ENCODE results near the gene NSRP1. TPM values are rescaled to one million over a fixed set of nuclear protein-coding genes. Genes with fewer than 3 reads are reported as not detected.

The NSRP1 gene
- total and polyA plus RNA-seq, 2 of the 4 experiments (the other 2 are of a cell fraction), result 3.4 to 14.2 TPM

DNA sequence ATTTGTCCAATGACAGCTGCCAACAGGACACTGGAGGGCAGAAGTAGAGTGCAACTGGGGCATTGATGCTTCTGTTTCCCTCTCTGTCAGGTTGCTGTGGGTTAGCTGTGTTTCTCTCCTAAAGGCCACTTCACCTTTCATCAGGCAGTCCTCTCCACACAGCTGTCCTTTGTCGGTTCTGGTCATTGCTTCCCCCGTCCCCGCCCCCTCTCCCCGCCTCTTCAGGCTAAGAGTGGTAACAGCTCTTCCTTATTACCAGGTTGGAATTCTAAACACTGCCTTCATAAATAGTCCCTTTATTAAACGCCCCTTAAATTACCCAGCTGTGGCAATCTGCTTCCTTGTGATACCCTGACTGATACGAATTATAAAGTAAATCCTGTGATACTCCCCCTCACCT is 31.8 kb upstream of the NSRP1 start:
- Histone ChIP-seq H3K23ac (ENCODE audit: low read depth, low read length) (no peak overlapping the region), H3K4me3 (ENCODE audit: insufficient read depth, low read depth, low read length) (no peak overlapping the region), H3K36me3 (ENCODE audit: control insufficient read depth, insufficient read depth, low read length) (no peaks in the 10 kb centered on the region), H3K4ac (ENCODE audit: low read depth, low read length) (no peak overlapping the region), H3K27ac (ENCODE audit: insufficient read depth, low read length) (no peak overlapping the region), H4K5ac (ENCODE audit: low read depth, low read length) (no peak overlapping the region), H3K9me1 (ENCODE audit: insufficient read depth, low read length) (0 out of 2 replicates have a peak, but pooled peaks cover 3% of the 10 kb centered on the region), H3K14ac (replicated peaks; ENCODE audit: low read depth, low read length) (no peak overlapping the region), H4K8ac (ENCODE audit: low read depth in 2 of 2, low read length in 2 of 2) (no peak overlapping the region), H2AK9ac (replicated peaks; ENCODE audit: low read depth, low read length, poor library complexity) (no peak overlapping the region), H3K9me3 (ENCODE audit: control insufficient read depth, insufficient read depth, low read length) (no peaks in the 10 kb centered on the region), H2AK5ac (ENCODE audit: low read depth, low read length) (no peak overlapping the region), H3K79me1 (ENCODE audit: low read depth in 1 of 2, low read length in 2 of 2) (no peaks in the 10 kb centered on the region), H4K20me1 (ENCODE audit: insufficient read depth, low read length) (no peaks in the 10 kb centered on the region), H2BK15ac (ENCODE audit: low read depth, low read length) (no peak overlapping the region), H3K18ac (ENCODE audit: low read depth, low read length) (no peak overlapping the region), H4K91ac (ENCODE audit: insufficient read depth, low read depth, low read length) (no peak overlapping the region), H3K27me3 (ENCODE audit: control insufficient read depth, insufficient read depth, low read length) (peaks cover 32% of the 10 kb centered on the region), H2BK20ac (ENCODE audit: low read depth, low read length) (no peak overlapping the region), H3K4me1 (ENCODE audit: control insufficient read depth, insufficient read depth, low read length) (no peaks in the 10 kb centered on the region), H3K56ac (ENCODE audit: extremely low read depth, insufficient read depth, low read length) (no peak overlapping the region), H2AFZ (replicated peaks; ENCODE audit: low read length, poor library complexity) (no peak overlapping the region), H2BK120ac (ENCODE audit: low read depth, low read length) (no peak overlapping the region), H3K9ac (ENCODE audit: low read depth, low read length) (no peak overlapping the region), H3K4me2 (ENCODE audit: low read depth, low read length) (no peak overlapping the region), H2BK5ac (ENCODE audit: low read depth, low read length, poor library complexity, severe bottlenecking) (no peak overlapping the region)
- no peak for ATAC-seq (ENCODE audit: low read depth)
- ChIA-PET CTCF (no interaction called here), POLR2A (ENCODE audit: unreplicated experiment) (no interaction called here)
- no peak for TF ChIP-seq RFX5 (IDR thresholded peaks at IDR 0.05; ENCODE audit: low read depth, low read length)
- TF ChIP-seq CEBPB (IDR thresholded peaks at IDR 0.05; ENCODE audit: low read depth, low read length), result no peak
- no peak for TF ChIP-seq BHLHE40 (IDR thresholded peaks at IDR 0.05; ENCODE audit: low read depth, low read length)
- no peak for TF ChIP-seq CHD1 (IDR thresholded peaks at IDR 0.05; ENCODE audit: low read depth, low read length)
- TF ChIP-seq SMC3 (IDR thresholded peaks at IDR 0.05; ENCODE audit: low read depth, low read length), result no peak
- TF ChIP-seq, protein P1, sequence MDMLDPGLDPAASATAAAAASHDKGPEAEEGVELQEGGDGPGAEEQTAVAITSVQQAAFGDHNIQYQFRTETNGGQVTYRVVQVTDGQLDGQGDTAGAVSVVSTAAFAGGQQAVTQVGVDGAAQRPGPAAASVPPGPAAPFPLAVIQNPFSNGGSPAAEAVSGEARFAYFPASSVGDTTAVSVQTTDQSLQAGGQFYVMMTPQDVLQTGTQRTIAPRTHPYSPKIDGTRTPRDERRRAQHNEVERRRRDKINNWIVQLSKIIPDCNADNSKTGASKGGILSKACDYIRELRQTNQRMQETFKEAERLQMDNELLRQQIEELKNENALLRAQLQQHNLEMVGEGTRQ (IDR thresholded peaks at IDR 0.05; ENCODE audit: low read depth, low read length), result no peak
- TF ChIP-seq, protein P2, sequence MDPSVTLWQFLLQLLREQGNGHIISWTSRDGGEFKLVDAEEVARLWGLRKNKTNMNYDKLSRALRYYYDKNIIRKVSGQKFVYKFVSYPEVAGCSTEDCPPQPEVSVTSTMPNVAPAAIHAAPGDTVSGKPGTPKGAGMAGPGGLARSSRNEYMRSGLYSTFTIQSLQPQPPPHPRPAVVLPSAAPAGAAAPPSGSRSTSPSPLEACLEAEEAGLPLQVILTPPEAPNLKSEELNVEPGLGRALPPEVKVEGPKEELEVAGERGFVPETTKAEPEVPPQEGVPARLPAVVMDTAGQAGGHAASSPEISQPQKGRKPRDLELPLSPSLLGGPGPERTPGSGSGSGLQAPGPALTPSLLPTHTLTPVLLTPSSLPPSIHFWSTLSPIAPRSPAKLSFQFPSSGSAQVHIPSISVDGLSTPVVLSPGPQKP (IDR thresholded peaks at IDR 0.05; ENCODE audit: borderline replicate concordance, low read depth, low read length), result no peak
- TF ChIP-seq MAFK (IDR thresholded peaks at IDR 0.05; ENCODE audit: low read depth, low read length), result no peak
- TF ChIP-seq MXI1 (IDR thresholded peaks at IDR 0.05; ENCODE audit: borderline replicate concordance, low read depth, low read length), result no peak
- no peak for TF ChIP-seq MAZ (IDR thresholded peaks at IDR 0.05; ENCODE audit: borderline replicate concordance, low read depth, low read length)
- TF ChIP-seq POLR2A (IDR thresholded peaks at IDR 0.05; ENCODE audit: low read depth, low read length), result no peak
- no peak for TF ChIP-seq RCOR1 (IDR thresholded peaks at IDR 0.05; ENCODE audit: insufficient replicate concordance, low read length)
- no peak for TF ChIP-seq RAD21 (IDR thresholded peaks at IDR 0.05; ENCODE audit: low read length)
- no TSS peak for BruUV-seq (replicated peaks)
- intact Hi-C loops (cut with micrococcal nuclease) (no loop called here), dilution Hi-C loops (cut with HindIII; ENCODE audit: low sequenced_read_pairs, unreplicated experiment) (no loop called here), in situ Hi-C loops (cut with MboI; ENCODE audit: low sequenced_read_pairs) (loop anchor here (10.0 kb wide), 1 partner anchor 280 kb away; no protein-coding TSS in a partner anchor)
- WGBS, 2 experiments (ENCODE audit: extremely low coverage in 2 of 2, insufficient read length in 1 of 2), result 17% methylated on average over 2 of the region's 6 CpGs; no CpG with 5 or more reads in 1 of the 2 experiments
- no peak for DNase-seq

Measured in IMR-90 (cell line).